GM12878 (cell line): ENCODE measurements around the gene PDSS2. TPM values are rescaled to one million over a fixed set of nuclear protein-coding genes. Genes with fewer than 3 reads are reported as not detected.

ENCODE experiments used
- ATAC-seq: fragments of 200-7000 bp; cut with Tn5 transposase; 3 replicates; pipeline ENCODE4 v1.9.1; 2020; ENCODE audit warnings: mild to moderate bottlenecking, moderate library complexity
- BruUV-seq: library from RNA; stranded (reverse); fragments of 400-500 nt; replicated peaks from 2 replicates; lab custom pipeline; 2021; lab: Mats Ljungman, UMichigan
- CTCF ChIA-PET: fragments of 300-600 bp; sonication (Branson Sonifier 250); formaldehyde crosslinking; extraction: SDS; loops from one replicate; lab custom pipeline; 2021; ENCODE audit warnings: inconsistent platforms; lab: Yijun Ruan, JAX
- POLR2A ChIA-PET: fragments of 350-600 bp; formaldehyde crosslinking; extraction: SDS; loops from one replicate; lab custom pipeline; 2021; ENCODE audit warnings: inconsistent platforms; lab: Charles Lee
- RAD21 ChIA-PET: fragments of 300-600 bp; sonication (Branson Sonifier 250); formaldehyde crosslinking; loops from one replicate; lab custom pipeline; 2023; ENCODE audit warnings: antibody characterized with exemption; ENCODE audit not compliant: unreplicated experiment; lab: Charles Lee
- SMC1A ChIA-PET: fragments of 300-600 bp; sonication (Branson Sonifier 250); formaldehyde crosslinking; loops from one replicate; lab custom pipeline; 2023; ENCODE audit not compliant: unreplicated experiment, uncharacterized antibody; lab: Charles Lee
- DNase-seq: peaks from one replicate; pipeline ENCODE4 v3.0.0-alpha.2; 2011; ENCODE audit warnings: low read depth, low spot score
- FAIRE-seq: peaks from 3 replicates; lab custom pipeline; 2011; peaks lifted over from hg19 to GRCh38; lab: Jason Lieb, UNC
- H2AFZ ChIP-seq: 2 replicates; pipeline ENCODE4 v1.6.0; 2011; ENCODE audit warnings: low read depth, low read length, control low read depth; ENCODE audit not compliant: control insufficient read depth
- H3K27ac ChIP-seq: 2 replicates; pipeline ENCODE4 v1.5.1; 2011; ENCODE audit warnings: control low read depth; ENCODE audit not compliant: control insufficient read depth, insufficient read depth
- H3K27me3 ChIP-seq, 2 experiments: replicated peaks in 1 of 2; 2 replicates each; pipeline versions ENCODE4 v1.6.0 to v1.6.1; 2011; ENCODE audit warnings: low read length in 1 of 2; ENCODE audit not compliant: control insufficient read depth in 2 of 2, insufficient read depth in 2 of 2
- H3K36me3 ChIP-seq, 2 experiments: 2 replicates each; pipeline ENCODE4 v1.5.1; 2011; ENCODE audit warnings: low read length in 1 of 2; ENCODE audit not compliant: control insufficient read depth in 2 of 2, insufficient read depth in 2 of 2
- H3K4me1 ChIP-seq: 2 replicates; pipeline ENCODE4 v1.6.1; 2011; ENCODE audit warnings: mild to moderate bottlenecking, low read length, moderate library complexity, mixed read lengths; ENCODE audit not compliant: control insufficient read depth, insufficient read depth
- H3K4me2 ChIP-seq: 2 replicates; pipeline ENCODE4 v1.6.0; 2011; ENCODE audit warnings: control low read depth; ENCODE audit not compliant: control insufficient read depth, insufficient read depth
- H3K4me3 ChIP-seq: fragments of 200-600 bp; sonication (generic); 2 replicates; pipeline ENCODE4 v1.5.1; 2016
- H3K79me2 ChIP-seq: 2 replicates; pipeline ENCODE4 v1.6.0; 2011; ENCODE audit warnings: low read length; ENCODE audit not compliant: control insufficient read depth, insufficient read depth
- H3K9ac ChIP-seq: 2 replicates; pipeline ENCODE4 v1.8.0; 2011; ENCODE audit warnings: low read length, control low read depth, mixed read lengths; ENCODE audit not compliant: control insufficient read depth, insufficient read depth
- H3K9me3 ChIP-seq: replicated peaks from 3 replicates; pipeline ENCODE4 v1.5.1; 2011; ENCODE audit warnings: mild to moderate bottlenecking, low read length; ENCODE audit not compliant: control insufficient read depth, insufficient read depth
- H4K20me1 ChIP-seq: 2 replicates; pipeline ENCODE4 v1.6.0; 2011; ENCODE audit not compliant: control insufficient read depth, insufficient read depth
- POLR2AphosphoS2 ChIP-seq: IDR thresholded peaks from 2 replicates; pipeline ENCODE4 v1.6.1; 2011; ENCODE audit warnings: low read depth, mild to moderate bottlenecking, low read length, improper control_type of control experiment, moderate library complexity
- WGBS: methylation state at CpG from one replicate; pipeline ENCODE4 v1.1.6; 2016; ENCODE audit warnings: low lambda C conversion rate; ENCODE audit not compliant: insufficient replicate concordance, insufficient coverage; ENCODE audit errors: missing lambda C conversion rate; 5-methylcytosine and 5-hydroxymethylcytosine counted together
- in situ Hi-C: fragments of 300-500 bp; cut with MboI; formaldehyde crosslinking; loops from 9 replicates; pipeline ENCODE4 v1.14.3; 2018; ENCODE audit warnings: mixed read lengths
- intact Hi-C: fragments of 100-400 bp; cut with micrococcal nuclease; formaldehyde crosslinking; loops from one replicate; pipeline ENCODE4 v1.14.2; 2022; ENCODE audit not compliant: unreplicated experiment
- polyA plus RNA-seq, 11 experiments: library from polyadenylated mRNA; depleted of rRNA in 4 of 11; unstranded in 6 of 11; stranded (reverse) in 5 of 11; fragments of >200 nt; fragmentation: Nextera tagmentation in 4 of 11; fragmentation: Illumina TruSeq in 1 of 11; extraction: Ambion mirVana in 4 of 11; extraction: Trizol in 1 of 11; gene quantifications; 1 replicate in 1 of 11; 2 replicates in 10 of 11; pipeline versions ENCODE4 v1.2.1 to v1.2.3, GENCODE V29; 2011 to 2016; ENCODE audit warnings: inconsistent platforms in 2 of 11, missing spikeins in 2 of 11, low read depth in 1 of 11
- total RNA-seq, 4 experiments: library from RNA; depleted of rRNA in 3 of 4; stranded (reverse); fragments of >200 nt in 3 of 4; fragmentation: Illumina TruSeq in 1 of 4; extraction: Trizol in 1 of 4; gene quantifications; 2 replicates each; pipeline versions ENCODE4 v1.2.1 to v1.2.3, GENCODE V29; 2013 to 2021
- TF ChIP-seq, protein P1 (sequence below): fragments of 450-650 bp; IDR thresholded peaks from 2 replicates; pipeline ENCODE4 v1.6.1; 2017; ENCODE audit warnings: mild to moderate bottlenecking, low read depth, inconsistent platforms; ENCODE audit not compliant: poor library complexity, severe bottlenecking
- TF ChIP-seq, protein P2 (sequence below), 3 experiments: IDR thresholded peaks in 2 of 3; conservative IDR thresholded peaks in 1 of 3; 2 replicates each; pipeline ENCODE4 v1.5.1; 2011; ENCODE audit warnings: low read depth in 3 of 3, low read length in 3 of 3, mild to moderate bottlenecking in 3 of 3, control low read depth in 2 of 3, moderate library complexity in 2 of 3, inconsistent platforms in 1 of 3, mixed read lengths in 1 of 3; ENCODE audit not compliant: control insufficient read depth in 2 of 3, insufficient read depth in 1 of 3; ENCODE audit errors: extremely low read depth in 1 of 3

PDSS2 gene
- total and polyA plus RNA-seq, 10 of the 15 experiments (the other 5 are each of a cell fraction or from before 2014, with no cell fraction given) = 7.7 to 15.5 (median 9.6) TPM

DNA sequence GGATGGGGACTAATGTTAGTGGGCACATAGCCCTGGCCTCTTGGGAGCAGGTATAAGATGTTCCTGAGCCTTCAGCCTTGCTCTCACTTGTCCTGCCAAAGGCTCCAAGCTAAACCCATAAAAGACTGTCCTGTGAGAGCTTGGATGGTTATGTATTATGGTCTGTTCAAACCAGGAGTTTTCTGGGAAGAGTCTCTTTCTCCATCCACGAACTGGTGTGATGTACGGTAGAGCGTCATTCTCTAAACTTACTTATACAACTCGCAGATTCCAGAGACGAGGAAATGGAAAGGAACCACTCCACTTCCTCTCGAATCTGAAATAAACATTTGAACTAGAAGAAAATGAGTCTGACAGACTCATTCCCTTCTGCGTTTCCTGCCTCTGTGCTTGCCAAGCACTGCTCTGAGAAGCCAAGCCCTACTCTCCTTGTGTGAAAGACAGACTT is 35.9 kb upstream of the PDSS2 start:
- no peak overlapping the region for H3K4me3 ChIP-seq
- ATAC-seq (no peak), FAIRE-seq (no peak), DNase-seq (no peak)
- no TSS peak for BruUV-seq
- ChIA-PET CTCF (interaction anchor here (1.2 kb wide), 1 partner anchor 48 kb away, joined by 3 read pairs; no protein-coding TSS in a partner anchor), POLR2A (no interaction called here), SMC1A (no interaction called here), RAD21 (no interaction called here)
- TF ChIP-seq, protein P1, sequence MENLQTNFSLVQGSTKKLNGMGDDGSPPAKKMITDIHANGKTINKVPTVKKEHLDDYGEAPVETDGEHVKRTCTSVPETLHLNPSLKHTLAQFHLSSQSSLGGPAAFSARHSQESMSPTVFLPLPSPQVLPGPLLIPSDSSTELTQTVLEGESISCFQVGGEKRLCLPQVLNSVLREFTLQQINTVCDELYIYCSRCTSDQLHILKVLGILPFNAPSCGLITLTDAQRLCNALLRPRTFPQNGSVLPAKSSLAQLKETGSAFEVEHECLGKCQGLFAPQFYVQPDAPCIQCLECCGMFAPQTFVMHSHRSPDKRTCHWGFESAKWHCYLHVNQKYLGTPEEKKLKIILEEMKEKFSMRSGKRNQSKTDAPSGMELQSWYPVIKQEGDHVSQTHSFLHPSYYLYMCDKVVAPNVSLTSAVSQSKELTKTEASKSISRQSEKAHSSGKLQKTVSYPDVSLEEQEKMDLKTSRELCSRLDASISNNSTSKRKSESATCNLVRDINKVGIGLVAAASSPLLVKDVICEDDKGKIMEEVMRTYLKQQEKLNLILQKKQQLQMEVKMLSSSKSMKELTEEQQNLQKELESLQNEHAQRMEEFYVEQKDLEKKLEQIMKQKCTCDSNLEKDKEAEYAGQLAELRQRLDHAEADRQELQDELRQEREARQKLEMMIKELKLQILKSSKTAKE = no peak
- TF ChIP-seq, protein P2, sequence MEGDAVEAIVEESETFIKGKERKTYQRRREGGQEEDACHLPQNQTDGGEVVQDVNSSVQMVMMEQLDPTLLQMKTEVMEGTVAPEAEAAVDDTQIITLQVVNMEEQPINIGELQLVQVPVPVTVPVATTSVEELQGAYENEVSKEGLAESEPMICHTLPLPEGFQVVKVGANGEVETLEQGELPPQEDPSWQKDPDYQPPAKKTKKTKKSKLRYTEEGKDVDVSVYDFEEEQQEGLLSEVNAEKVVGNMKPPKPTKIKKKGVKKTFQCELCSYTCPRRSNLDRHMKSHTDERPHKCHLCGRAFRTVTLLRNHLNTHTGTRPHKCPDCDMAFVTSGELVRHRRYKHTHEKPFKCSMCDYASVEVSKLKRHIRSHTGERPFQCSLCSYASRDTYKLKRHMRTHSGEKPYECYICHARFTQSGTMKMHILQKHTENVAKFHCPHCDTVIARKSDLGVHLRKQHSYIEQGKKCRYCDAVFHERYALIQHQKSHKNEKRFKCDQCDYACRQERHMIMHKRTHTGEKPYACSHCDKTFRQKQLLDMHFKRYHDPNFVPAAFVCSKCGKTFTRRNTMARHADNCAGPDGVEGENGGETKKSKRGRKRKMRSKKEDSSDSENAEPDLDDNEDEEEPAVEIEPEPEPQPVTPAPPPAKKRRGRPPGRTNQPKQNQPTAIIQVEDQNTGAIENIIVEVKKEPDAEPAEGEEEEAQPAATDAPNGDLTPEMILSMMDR (IDR thresholded peaks at IDR 0.05 in 2 of 3, conservative IDR thresholded peaks at IDR 0.05 in 1 of 3; ENCODE audit: control insufficient read depth in 2 of 3, extremely low read depth in 1 of 3, insufficient read depth in 1 of 3, low read depth in 3 of 3, low read length in 3 of 3) = no peak
- no peak for TF ChIP-seq POLR2AphosphoS2
- H3K4me1 ChIP-seq = peaks cover 4% of the 10 kb centered on the region
- no peaks in the 10 kb centered on the region for H4K20me1 ChIP-seq
- H3K36me3 ChIP-seq = no peaks in the 10 kb centered on the region
- no peak overlapping the region for H3K27ac ChIP-seq
- no peak overlapping the region for H3K9ac ChIP-seq
- no peaks in the 10 kb centered on the region for H3K79me2 ChIP-seq
- H3K9me3 ChIP-seq = no peaks in the 10 kb centered on the region
- H2AFZ ChIP-seq = no peak overlapping the region
- in situ Hi-C loops = no loop called here
- intact Hi-C loops = no loop called here
- peaks cover 8 to 16% of the 10 kb centered on the region in 2 experiments for H3K27me3 ChIP-seq
- WGBS = 45% methylated on average over 7 of the region's 7 CpGs
- no peak overlapping the region for H3K4me2 ChIP-seq
